Keratinocyte (primary cell): ENCODE data around the gene PICALM. TPM values are rescaled to one million over a fixed set of nuclear protein-coding genes. Genes with fewer than 3 reads are reported as not detected.
"Not testable (repeated sequence)": the region's sequence is repeated elsewhere in the genome, so short reads cannot be mapped to it uniquely, and the experiment has no call there.

ENCODE experiments used
- DNase-seq: peaks from one replicate; pipeline ENCODE4 v3.0.0-alpha.2; 2011; ENCODE audit warnings: low read depth, missing footprints, low spot score
- FAIRE-seq: peaks from 2 replicates; lab custom pipeline; 2011; peaks lifted over from hg19 to GRCh38; lab: Jason Lieb, UNC
- H2AFZ ChIP-seq: 2 replicates; pipeline ENCODE4 v1.6.0; 2012; ENCODE audit warnings: low read length, control low read depth, inconsistent platforms; ENCODE audit not compliant: control insufficient read depth
- H3K27ac ChIP-seq: 2 replicates; pipeline ENCODE4 v1.5.1; 2011; ENCODE audit warnings: low read length; ENCODE audit not compliant: control insufficient read depth, insufficient read depth
- H3K27me3 ChIP-seq: 3 replicates; pipeline ENCODE4 v1.6.0; 2011; ENCODE audit warnings: low read length; ENCODE audit not compliant: control insufficient read depth, insufficient read depth; ENCODE audit errors: extremely low read depth
- H3K36me3 ChIP-seq, 2 experiments: 2 replicates in 1 of 2; 3 replicates in 1 of 2; pipeline ENCODE4 v1.5.1; 2011; ENCODE audit warnings: low read length in 2 of 2, mild to moderate bottlenecking in 1 of 2; ENCODE audit not compliant: control insufficient read depth in 2 of 2, insufficient read depth in 2 of 2; ENCODE audit errors: extremely low read depth in 1 of 2
- H3K4me1 ChIP-seq: 3 replicates; pipeline ENCODE4 v1.5.1; 2011; ENCODE audit warnings: low read length; ENCODE audit not compliant: control insufficient read depth, insufficient read depth; ENCODE audit errors: extremely low read depth
- H3K4me2 ChIP-seq: 3 replicates; pipeline ENCODE4 v1.6.0; 2011; ENCODE audit warnings: low read depth, low read length; ENCODE audit not compliant: control insufficient read depth, insufficient read depth; ENCODE audit errors: extremely low read depth
- H3K4me3 ChIP-seq, 3 experiments: fragments of 200-600 bp in 1 of 3; sonication (generic) in 1 of 3; 2 replicates in 2 of 3; 3 replicates in 1 of 3; pipeline ENCODE4 v1.5.1; 2011 to 2016; ENCODE audit warnings: low read length in 3 of 3, mild to moderate bottlenecking in 3 of 3, control low read depth in 2 of 3, inconsistent platforms in 1 of 3, low read depth in 1 of 3, mixed read lengths in 1 of 3, mixed run types in 1 of 3, moderate library complexity in 1 of 3; ENCODE audit not compliant: control insufficient read depth in 2 of 3, insufficient read depth in 2 of 3; ENCODE audit errors: extremely low read depth in 1 of 3
- H3K79me2 ChIP-seq: 2 replicates; pipeline ENCODE4 v1.6.0; 2012; ENCODE audit warnings: low read length; ENCODE audit not compliant: control insufficient read depth, insufficient read depth
- H3K9ac ChIP-seq: 3 replicates; pipeline ENCODE4 v1.6.0; 2011; ENCODE audit warnings: low read length; ENCODE audit not compliant: control insufficient read depth, insufficient read depth; ENCODE audit errors: extremely low read depth
- H3K9me1 ChIP-seq: 3 replicates; pipeline ENCODE4 v1.6.0; 2011; ENCODE audit warnings: low read length; ENCODE audit not compliant: control insufficient read depth, insufficient read depth; ENCODE audit errors: extremely low read depth
- H3K9me3 ChIP-seq: 2 replicates; pipeline ENCODE4 v1.5.1; 2012; ENCODE audit warnings: low read depth, low read length; ENCODE audit not compliant: control insufficient read depth
- H4K20me1 ChIP-seq: 3 replicates; pipeline ENCODE4 v1.6.0; 2011; ENCODE audit warnings: low read length; ENCODE audit not compliant: control insufficient read depth, insufficient read depth; ENCODE audit errors: extremely low read depth
- EZH2 ChIP-seq: IDR thresholded peaks from one replicate; pipeline ENCODE4 v1.6.1; 2012; ENCODE audit warnings: inconsistent platforms, mild to moderate bottlenecking, low read length, moderate library complexity
- dilution Hi-C: fragments of 300-500 bp; cut with MboI; formaldehyde crosslinking; loops from one replicate; pipeline ENCODE4 v1.7.0; 2020; ENCODE audit warnings: low sequenced_read_pairs; ENCODE audit not compliant: extremely low pct_ligation_motif_present
- polyA plus RNA-seq, 5 experiments: library from polyadenylated mRNA; depleted of rRNA in 3 of 5; stranded (reverse) in 3 of 5; stranded (forward) in 1 of 5; unstranded in 1 of 5; fragments of >200 nt; gene quantifications; 1 replicate in 1 of 5; 2 replicates in 3 of 5; 3 replicates in 1 of 5; pipeline versions ENCODE4 v1.2.1 to v1.2.3, GENCODE V29; 2011 to 2012; ENCODE audit warnings: missing spikeins in 2 of 5, low read depth in 1 of 5, low replicate concordance in 1 of 5
- TF ChIP-seq, protein P1 (sequence below), 3 experiments: IDR thresholded peaks in 1 of 3; conservative IDR thresholded peaks in 1 of 3; optimal IDR thresholded peaks in 1 of 3; 2 replicates in 2 of 3; 3 replicates in 1 of 3; pipeline versions ENCODE3 to v1.5.1; 2011; ENCODE audit warnings: low read length in 3 of 3, mild to moderate bottlenecking in 3 of 3, moderate library complexity in 2 of 3, control low read depth in 1 of 3, inconsistent platforms in 1 of 3; ENCODE audit not compliant: insufficient read depth in 2 of 3; ENCODE audit errors: extremely low read depth in 1 of 3

PICALM gene
- polyA plus RNA-seq, 1 donor (not counting 4 experiments of a cell fraction or from before 2014, with no cell fraction given) = 293 TPM

DNA sequence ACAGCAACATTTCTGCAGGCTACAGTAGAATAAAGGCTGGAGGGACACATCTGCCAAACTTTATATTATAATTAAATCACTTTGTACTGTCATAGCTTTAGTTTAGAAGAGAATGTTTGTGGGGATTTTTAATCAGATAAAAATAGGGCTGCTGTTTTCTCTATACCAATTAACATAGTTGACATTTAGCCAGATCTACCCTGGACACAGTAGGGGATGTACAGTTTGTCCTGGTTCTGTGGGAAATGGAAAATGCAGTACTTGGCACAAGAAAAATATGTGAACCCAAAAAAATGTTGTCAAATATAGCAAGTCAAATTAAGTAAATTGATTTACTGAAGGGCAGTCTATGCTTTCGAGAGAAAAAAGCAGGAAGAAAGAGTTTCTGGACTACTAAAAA lies 20.8 kb upstream of the PICALM start:
- FAIRE-seq (no peak), DNase-seq (no peak)
- Histone ChIP-seq H3K36me3 (no peaks in the 10 kb centered on the region), H3K27me3 (no peaks in the 10 kb centered on the region), H3K4me2 (no peak overlapping the region), H3K4me3 (no peak overlapping the region), H3K79me2 (no peaks in the 10 kb centered on the region), H3K4me1 (peaks cover 4% of the 10 kb centered on the region), H4K20me1 (no peaks in the 10 kb centered on the region), H3K9me3 (no peaks in the 10 kb centered on the region), H3K27ac (no peak overlapping the region), H3K9me1 (no peaks in the 10 kb centered on the region), H2AFZ (no peak overlapping the region), H3K9ac (no peak overlapping the region)
- TF ChIP-seq, protein P1, sequence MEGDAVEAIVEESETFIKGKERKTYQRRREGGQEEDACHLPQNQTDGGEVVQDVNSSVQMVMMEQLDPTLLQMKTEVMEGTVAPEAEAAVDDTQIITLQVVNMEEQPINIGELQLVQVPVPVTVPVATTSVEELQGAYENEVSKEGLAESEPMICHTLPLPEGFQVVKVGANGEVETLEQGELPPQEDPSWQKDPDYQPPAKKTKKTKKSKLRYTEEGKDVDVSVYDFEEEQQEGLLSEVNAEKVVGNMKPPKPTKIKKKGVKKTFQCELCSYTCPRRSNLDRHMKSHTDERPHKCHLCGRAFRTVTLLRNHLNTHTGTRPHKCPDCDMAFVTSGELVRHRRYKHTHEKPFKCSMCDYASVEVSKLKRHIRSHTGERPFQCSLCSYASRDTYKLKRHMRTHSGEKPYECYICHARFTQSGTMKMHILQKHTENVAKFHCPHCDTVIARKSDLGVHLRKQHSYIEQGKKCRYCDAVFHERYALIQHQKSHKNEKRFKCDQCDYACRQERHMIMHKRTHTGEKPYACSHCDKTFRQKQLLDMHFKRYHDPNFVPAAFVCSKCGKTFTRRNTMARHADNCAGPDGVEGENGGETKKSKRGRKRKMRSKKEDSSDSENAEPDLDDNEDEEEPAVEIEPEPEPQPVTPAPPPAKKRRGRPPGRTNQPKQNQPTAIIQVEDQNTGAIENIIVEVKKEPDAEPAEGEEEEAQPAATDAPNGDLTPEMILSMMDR (optimal IDR thresholded peaks at IDR 0.05 in 1 of 3, IDR thresholded peaks at IDR 0.05 in 1 of 3, conservative IDR thresholded peaks at IDR 0.05 in 1 of 3; ENCODE audit: extremely low read depth in 1 of 3, insufficient read depth in 2 of 3, low read length in 3 of 3) = no peak
- no peak for TF ChIP-seq EZH2
- dilution Hi-C loops = no loop called here

DNA sequence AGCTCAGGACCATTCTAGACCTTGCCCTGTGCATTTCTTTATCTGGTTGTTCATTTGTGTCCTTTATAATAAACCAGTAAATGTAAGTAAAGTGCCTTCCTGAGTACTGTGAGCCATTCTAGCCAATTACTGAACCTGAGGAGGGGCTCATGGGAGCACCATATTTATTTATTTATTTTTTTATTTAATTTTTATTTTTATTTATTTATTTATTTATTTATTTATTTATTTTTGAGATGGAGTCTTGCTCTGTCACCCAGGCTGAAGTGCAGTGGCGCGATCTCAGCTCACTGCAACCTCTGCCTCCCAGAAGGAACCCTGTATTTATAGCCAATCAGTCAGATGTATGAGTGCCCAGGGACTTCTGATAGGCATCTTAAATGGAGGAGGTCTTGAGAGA lies 18.8 kb upstream of the PICALM start:
- H3K79me2 ChIP-seq, H3K27me3 ChIP-seq, H3K36me3 ChIP-seq, H3K9me3 ChIP-seq, H3K4me2 ChIP-seq, H3K4me1 ChIP-seq, DNase-seq, H3K27ac ChIP-seq, H3K9ac ChIP-seq, H2AFZ ChIP-seq, FAIRE-seq, H4K20me1 ChIP-seq, dilution Hi-C loops, H3K9me1 ChIP-seq, H3K4me3 ChIP-seq: not testable (repeated sequence)

DNA sequence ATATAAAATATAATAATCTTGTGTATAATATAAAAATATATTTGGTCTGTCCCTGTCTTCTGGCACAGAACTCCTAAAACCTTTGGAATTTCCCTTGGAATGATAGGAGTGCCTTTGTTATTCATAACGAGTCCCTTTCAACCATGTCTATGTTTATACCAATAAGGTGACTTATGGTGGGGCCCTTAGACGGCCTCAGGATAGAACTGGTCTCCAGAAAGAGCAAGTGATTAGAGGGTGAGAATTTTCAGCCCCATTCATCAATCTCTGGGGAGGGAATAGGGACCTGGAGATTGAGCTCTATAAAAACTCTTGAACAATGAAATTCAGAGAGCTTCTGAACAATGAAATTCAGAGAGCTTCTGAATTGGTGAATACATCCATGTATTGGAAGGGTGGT lies 18.4 kb upstream of the PICALM start:
- DNase-seq (no peak), FAIRE-seq (no peak)
- H3K4me2 ChIP-seq = no peak overlapping the region
- H3K4me3 ChIP-seq = no peak overlapping the region
- H3K36me3 ChIP-seq = no peaks in the 10 kb centered on the region
- H4K20me1 ChIP-seq = no peaks in the 10 kb centered on the region
- no peaks in the 10 kb centered on the region for H3K9me1 ChIP-seq
- peaks cover 4% of the 10 kb centered on the region for H3K4me1 ChIP-seq
- H3K27ac ChIP-seq = no peak overlapping the region
- no peaks in the 10 kb centered on the region for H3K79me2 ChIP-seq
- H3K9ac ChIP-seq = no peak overlapping the region
- H3K9me3 ChIP-seq = no peaks in the 10 kb centered on the region
- no peak overlapping the region for H2AFZ ChIP-seq
- TF ChIP-seq, protein P1 (optimal IDR thresholded peaks at IDR 0.05 in 1 of 3, IDR thresholded peaks at IDR 0.05 in 1 of 3, conservative IDR thresholded peaks at IDR 0.05 in 1 of 3; ENCODE audit: extremely low read depth in 1 of 3, insufficient read depth in 2 of 3, low read length in 3 of 3) = no peak
- TF ChIP-seq EZH2 = no peak
- H3K27me3 ChIP-seq = no peaks in the 10 kb centered on the region
- dilution Hi-C loops = no loop called here
